Dermis blood vessel endothelial cell (primary cell): Measurements from ENCODE around the gene USP4. TPM values are rescaled to one million over a fixed set of nuclear protein-coding genes. Genes with fewer than 3 reads are reported as not detected.
"Not testable (repeated sequence)": the region's sequence is repeated elsewhere in the genome, so short reads cannot be mapped to it uniquely, and the experiment has no call there.

Experiments
- DNase-seq: peaks from one replicate; pipeline ENCODE4 v3.0.0; 2010
- total RNA-seq: library from RNA; depleted of rRNA; stranded (reverse); fragments of >200 nt; gene quantifications from 2 replicates; pipeline ENCODE4 v1.2.3, GENCODE V29; 2014

The USP4 gene
- total RNA-seq, 1 donor from 2014 or later, result 28.8 TPM

DNA sequence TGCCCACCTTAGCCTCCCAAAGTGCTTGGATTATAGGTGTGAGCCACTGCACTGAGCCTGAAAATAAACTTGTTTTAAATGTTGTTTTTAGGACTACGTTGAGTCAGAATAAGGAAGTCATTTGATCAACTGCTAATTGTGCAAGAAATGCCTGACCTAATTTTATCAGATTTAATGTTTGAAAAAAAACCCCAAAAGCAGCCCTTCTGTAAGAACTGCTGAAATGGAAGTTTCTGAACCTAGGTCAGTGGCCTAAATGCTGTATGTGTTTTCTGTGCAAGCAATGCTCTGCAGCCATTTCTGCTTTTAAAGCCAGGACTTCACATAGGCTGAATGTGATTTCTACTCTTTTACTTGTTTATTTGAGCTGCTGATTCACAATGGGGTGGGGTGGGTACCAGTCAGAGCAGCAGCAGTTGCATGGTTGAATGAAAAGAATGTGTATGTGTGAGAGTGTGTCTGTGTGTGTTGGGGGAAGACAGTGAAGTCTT lies 11.7 kb upstream of the USP4 start:
- peak; percentile 48 for DNase-seq

DNA sequence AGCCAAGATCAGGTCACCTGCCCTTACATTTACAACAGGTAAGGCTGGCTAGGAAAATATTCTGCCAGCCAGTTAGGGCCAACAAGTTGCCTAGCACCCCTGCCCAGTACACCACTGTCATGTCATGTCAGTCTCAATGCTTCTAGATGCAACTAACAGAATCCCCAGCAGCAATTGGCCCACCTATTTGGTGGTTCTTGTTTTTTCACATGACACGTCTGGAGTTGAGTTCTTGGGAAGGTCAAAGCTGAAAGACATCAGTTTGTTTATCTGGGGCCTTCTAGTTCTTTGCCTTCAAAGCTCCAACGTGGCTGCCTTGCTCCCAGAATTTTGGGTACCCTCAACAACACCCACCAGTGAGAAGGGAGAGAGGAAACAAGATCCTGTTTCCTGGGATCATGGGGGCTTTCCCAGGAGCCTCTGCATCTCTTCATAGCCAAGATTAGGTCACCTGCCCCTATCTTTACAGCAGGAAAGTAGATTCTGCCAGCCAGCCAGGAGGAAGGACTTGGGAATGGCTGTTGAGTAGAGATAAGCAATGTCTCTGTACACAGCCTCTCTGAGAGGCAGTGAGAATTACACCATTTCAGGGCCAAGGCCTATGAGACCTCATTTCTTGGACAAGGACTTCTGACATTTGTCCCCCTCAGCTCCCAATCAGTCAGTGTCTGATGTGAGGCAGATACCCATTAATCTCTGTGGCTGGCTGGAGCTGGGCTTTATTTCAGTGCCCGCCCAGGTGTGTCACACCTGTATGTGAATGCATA lies 9.7 kb upstream of the USP4 start:
- DNase-seq, result peak; percentile 36

- DNase-seq, result not testable (repeated sequence)
These were observed 8.5 kb upstream of the USP4 start for GRCh38 chr3:49348361-49348760.

GRCh38 chr3:49346797-49347251 lies 7.0 kb upstream of the USP4 start:
- peak; percentile 11 for DNase-seq

- no peak for DNase-seq
These were observed 3.3 kb upstream of the USP4 start for GRCh38 chr3:49343163-49343562.

DNA sequence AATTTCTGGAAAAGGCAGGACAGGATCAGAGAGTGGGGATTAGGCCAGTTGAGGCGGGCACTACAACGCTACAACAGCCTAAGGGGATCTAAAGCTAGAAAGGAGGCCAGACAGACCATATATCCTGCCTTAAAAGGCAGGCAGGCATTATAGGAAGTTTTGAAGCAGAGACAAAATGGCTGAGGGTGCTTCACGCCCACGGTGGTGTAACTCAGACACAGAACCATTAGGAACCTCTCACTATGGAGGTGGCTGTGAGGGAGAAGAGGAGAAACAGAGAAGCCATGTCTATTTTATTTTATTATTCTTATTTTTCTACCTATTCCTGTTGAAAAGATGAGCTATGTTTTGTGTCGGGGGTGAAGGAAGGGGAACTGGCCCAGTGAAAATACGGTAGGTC lies 2.1 kb upstream of the USP4 start:
- no peak for DNase-seq

GRCh38 chr3:49339581-49339940 lies 292 bp downstream of the USP4 start:
- no peak for DNase-seq

- DNase-seq, result no peak
These were observed 5.8 kb downstream of the USP4 start for GRCh38 chr3:49333916-49334633.

- no peak for DNase-seq
These were observed 6.8 kb downstream of the USP4 start for GRCh38 chr3:49333091-49333490.

GRCh38 chr3:49329186-49329585 lies 10.7 kb downstream of the USP4 start:
- no peak for DNase-seq

GRCh38 chr3:49328350-49328749 lies 11.5 kb downstream of the USP4 start:
- DNase-seq, result not testable (repeated sequence)

- peak; percentile 47 for DNase-seq
These were observed 12.4 kb downstream of the USP4 start for GRCh38 chr3:49327485-49327884.

DNA sequence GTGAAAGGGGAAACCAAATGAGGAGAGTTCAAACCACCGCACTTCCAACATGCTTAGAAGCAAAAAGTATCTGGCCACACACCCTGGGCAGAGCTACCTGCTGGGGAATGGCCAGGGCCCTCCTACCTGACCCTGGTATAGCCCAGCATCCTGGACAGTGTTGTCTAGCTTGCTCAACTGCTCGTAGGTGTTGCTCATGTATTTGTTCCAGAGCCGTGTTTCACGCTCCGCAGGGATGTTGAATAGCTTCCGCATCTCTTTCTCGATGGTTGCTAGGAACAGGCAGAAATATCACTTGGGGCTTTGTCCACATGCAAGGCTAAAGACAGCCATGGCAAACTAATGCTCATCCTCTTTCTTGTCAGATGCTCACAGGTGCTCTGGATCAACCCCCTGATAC lies 15.1 kb downstream of the USP4 start:
- DNase-seq, result no peak

GRCh38 chr3:49316696-49317457 lies 23.0 kb downstream of the USP4 start:
- no peak for DNase-seq

GRCh38 chr3:49313896-49314688 lies 25.8 kb downstream of the USP4 start:
- DNase-seq, result peak; percentile 68

DNA sequence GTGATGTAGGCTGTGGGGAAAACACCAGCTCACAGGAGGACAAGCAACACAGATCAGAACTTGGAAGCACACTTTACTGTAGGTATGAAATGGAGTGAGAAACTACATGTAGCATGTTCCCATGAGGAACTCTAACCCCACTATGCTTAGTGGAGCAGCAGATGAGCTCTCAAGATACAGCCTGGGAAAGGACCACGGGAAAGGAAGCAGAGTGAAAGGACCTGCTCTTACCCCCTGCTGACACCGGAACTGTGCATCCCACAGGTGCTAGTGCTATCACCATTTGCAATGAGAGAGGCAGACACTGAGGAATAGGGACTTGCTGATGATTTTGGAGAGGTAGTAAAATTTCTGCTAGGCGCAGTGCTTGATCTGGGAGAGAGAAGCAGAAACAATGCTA lies 28.6 kb downstream of the USP4 start:
- no peak for DNase-seq

DNA sequence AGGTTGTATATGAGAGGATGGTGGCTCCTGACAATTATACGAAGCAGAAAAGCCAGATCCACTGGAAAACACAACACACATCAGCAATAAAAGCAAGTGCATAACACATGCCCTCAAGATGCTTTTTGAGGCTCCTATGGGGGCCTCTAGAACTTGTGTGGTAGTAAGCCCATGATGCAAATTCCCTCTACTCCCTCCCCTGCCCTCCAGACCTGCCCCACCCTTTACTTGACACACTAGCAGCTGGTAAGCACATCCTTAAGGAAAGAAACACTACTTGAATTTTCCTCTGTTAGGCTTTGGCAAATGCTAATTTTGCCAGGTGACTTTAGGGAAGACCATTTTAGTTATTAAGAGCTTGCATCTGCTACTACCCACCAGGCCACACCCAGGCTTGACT lies 29.2 kb downstream of the USP4 start:
- DNase-seq, result no peak

- no peak for DNase-seq
These were observed 34.2 kb downstream of the USP4 start for GRCh38 chr3:49305608-49306007.

GRCh38 chr3:49302613-49303012 lies 37.2 kb downstream of the USP4 start:
- DNase-seq, result no peak

GRCh38 chr3:49300595-49300994 lies 39.3 kb downstream of the USP4 start:
- DNase-seq, result no peak

- no peak for DNase-seq
These were observed 41.3 kb downstream of the USP4 start for GRCh38 chr3:49298511-49298910.

DNA sequence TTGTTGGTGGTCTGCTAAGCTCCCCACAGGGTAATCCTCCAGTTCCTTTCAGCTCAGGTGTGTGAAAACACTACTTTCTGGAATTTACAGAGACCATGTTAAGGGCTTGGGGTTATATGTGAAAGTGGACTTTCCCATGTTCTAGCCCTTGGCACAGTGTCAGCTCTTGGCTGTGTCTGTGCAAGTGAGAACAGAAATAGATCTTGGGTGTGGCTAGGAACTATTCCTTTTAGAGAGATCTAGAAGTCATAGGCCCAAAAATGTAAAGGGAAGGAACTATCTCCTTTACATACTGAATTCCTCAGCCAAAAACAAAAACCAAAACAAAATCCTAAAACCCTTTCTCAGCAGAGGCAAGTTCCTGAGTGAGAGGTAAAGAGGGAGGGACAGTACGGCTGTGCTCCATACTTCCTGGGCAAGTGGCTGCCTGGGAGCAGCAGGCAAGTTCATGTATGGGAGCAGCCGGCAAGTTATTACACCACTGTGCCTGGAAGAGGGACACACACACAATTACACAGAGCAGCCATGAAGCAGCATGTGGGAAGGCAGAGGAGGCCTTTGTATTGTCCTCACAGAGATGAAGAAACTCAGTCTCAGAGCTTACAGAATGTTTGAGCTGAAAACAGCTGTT lies 43.0 kb downstream of the USP4 start:
- no peak for DNase-seq
